ENCODE data around the gene C16orf92.
A peak's percentile ranks its signal among the peaks of the same experiment; 100 is the strongest.
"Not testable (repeated sequence)": the region's sequence is repeated elsewhere in the genome, so short reads cannot be mapped to it uniquely, and the experiment has no call there.

The C16orf92 gene

DNA sequence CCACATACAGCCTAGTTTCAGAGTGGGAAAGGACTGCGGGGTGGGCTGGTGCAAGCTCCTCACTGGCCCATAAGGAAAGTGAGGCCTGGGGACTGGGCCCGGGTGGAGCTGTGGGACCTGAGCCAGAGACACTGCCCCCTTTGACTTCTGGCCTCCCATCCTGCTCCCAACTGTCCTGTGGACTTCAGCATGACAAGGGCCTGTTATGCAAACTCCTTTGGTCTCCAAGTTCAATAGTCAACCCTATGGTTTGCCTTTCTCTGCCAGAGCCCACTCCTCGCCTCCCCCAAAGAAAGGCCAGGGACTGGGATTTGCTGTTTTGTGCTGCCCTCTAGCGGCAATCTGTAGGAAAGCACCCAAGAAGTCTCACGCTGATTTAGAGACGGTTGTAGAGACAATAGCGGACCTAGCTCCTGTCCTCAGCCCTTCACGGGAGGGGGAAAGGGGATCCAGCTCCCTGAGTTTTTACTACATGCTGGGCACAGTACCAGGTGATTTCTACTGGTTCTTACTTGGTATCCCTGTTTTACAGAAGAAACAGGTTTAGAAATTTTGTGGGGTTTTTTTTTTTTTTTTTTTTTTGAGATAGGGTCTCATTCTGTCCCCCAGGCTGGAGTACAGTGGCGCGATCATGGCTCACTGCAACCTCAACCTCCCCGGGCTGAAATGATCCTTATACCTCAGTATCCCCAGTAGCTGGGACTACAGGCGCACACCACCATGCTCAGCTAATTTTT is 9.3 kb downstream of the C16orf92 start:
- peaks cover 28% of the 10 kb centered on the region for H3K4me1 ChIP-seq (ENCODE audit: control insufficient read depth, insufficient read depth, low read length)
- no peaks in the 10 kb centered on the region for H3K9me3 ChIP-seq (ENCODE audit: control insufficient read depth, insufficient read depth, low read depth, low read length)
- no peak overlapping the region for H3K27ac ChIP-seq (ENCODE audit: low read depth, low read length)
- peak overlapping the region; percentile 65 for H3K4me3 ChIP-seq (ENCODE audit: low read depth, low read length)
- peaks cover 59% of the 10 kb centered on the region for H3K27me3 ChIP-seq (ENCODE audit: control insufficient read depth, insufficient read depth, low read length)
- H3K36me3 ChIP-seq (ENCODE audit: control insufficient read depth, insufficient read depth, low read length) = no peaks in the 10 kb centered on the region
- H3K9ac ChIP-seq (ENCODE audit: low read length) = no peak overlapping the region

DNA sequence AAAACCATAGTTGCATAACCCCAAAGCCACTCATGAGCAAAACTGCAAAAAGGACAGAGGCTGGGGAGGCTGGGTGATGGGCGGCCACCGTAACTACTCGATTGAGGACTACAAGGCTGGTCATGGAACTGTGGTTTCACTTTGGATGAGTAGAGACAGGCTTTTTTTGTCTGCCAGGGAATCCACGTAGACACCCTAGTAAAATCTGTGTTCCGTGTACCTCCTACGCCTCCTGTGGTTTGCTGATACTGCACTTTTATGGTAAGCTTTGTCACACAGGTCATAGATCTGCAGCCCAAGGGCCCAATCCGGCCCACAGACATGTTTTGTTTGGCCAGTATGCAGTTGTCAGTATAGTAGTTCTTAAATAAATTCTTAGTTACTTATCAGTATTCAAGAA is 10.3 kb downstream of the C16orf92 start:
- H3K4me3 ChIP-seq (ENCODE audit: low read depth, low read length) = no peak overlapping the region
- no peaks in the 10 kb centered on the region for H3K36me3 ChIP-seq (ENCODE audit: control insufficient read depth, insufficient read depth, low read length)
- no peak overlapping the region for H3K9ac ChIP-seq (ENCODE audit: low read length)
- peaks cover 22% of the 10 kb centered on the region for H3K4me1 ChIP-seq (ENCODE audit: control insufficient read depth, insufficient read depth, low read length)
- no peak overlapping the region for H3K27ac ChIP-seq (ENCODE audit: low read depth, low read length)
- H3K9me3 ChIP-seq (ENCODE audit: control insufficient read depth, insufficient read depth, low read depth, low read length) = no peaks in the 10 kb centered on the region
- H3K27me3 ChIP-seq (ENCODE audit: control insufficient read depth, insufficient read depth, low read length) = peaks cover 52% of the 10 kb centered on the region

GRCh38 chr16:30040221-30040620 is 17.2 kb downstream of the C16orf92 start:
- no peaks in the 10 kb centered on the region for H3K4me1 ChIP-seq (ENCODE audit: control insufficient read depth, insufficient read depth, low read length)
- no peak overlapping the region for H3K9ac ChIP-seq (ENCODE audit: low read length)
- H3K27me3 ChIP-seq (ENCODE audit: control insufficient read depth, insufficient read depth, low read length) = peaks cover 6% of the 10 kb centered on the region; the same call in 1 of the 2 replicates
- H3K9me3 ChIP-seq (ENCODE audit: control insufficient read depth, insufficient read depth, low read depth, low read length) = no peaks in the 10 kb centered on the region
- no peak overlapping the region for H3K4me3 ChIP-seq (ENCODE audit: low read depth, low read length)
- H3K36me3 ChIP-seq (ENCODE audit: control insufficient read depth, insufficient read depth, low read length) = no peaks in the 10 kb centered on the region
- H3K27ac ChIP-seq (ENCODE audit: low read depth, low read length) = no peak overlapping the region

GRCh38 chr16:30040690-30041089 is 17.7 kb downstream of the C16orf92 start:
- H3K36me3 ChIP-seq (ENCODE audit: control insufficient read depth, insufficient read depth, low read length); H3K4me1 ChIP-seq (ENCODE audit: control insufficient read depth, insufficient read depth, low read length); H3K27ac ChIP-seq (ENCODE audit: low read depth, low read length); H3K9ac ChIP-seq (ENCODE audit: low read length); H3K27me3 ChIP-seq (ENCODE audit: control insufficient read depth, insufficient read depth, low read length); H3K4me3 ChIP-seq (ENCODE audit: low read depth, low read length); H3K9me3 ChIP-seq (ENCODE audit: control insufficient read depth, insufficient read depth, low read depth, low read length): not testable (repeated sequence)

DNA sequence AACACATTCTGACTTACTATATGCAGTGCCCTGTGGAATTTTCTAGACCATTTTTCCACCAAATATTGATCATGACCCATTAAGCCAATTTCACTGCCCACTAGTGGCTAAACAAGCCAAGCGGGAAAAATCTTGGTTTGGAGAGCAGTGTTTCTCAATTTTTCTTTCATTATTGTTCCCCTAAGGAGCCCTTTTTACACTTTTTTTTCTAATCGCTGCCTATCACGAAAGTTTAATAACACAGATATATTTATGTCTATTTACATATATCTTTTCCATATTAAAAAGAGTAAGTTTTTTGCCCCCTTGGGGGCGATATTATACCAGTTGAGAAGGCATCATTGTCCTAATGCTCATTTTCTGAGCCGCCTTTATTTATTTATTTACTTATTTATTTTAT is 18.8 kb downstream of the C16orf92 start:
- Histone ChIP-seq H3K4me3 (ENCODE audit: low read depth, low read length) (no peak overlapping the region), H3K9me3 (ENCODE audit: control insufficient read depth, insufficient read depth, low read depth, low read length) (no peaks in the 10 kb centered on the region), H3K27ac (ENCODE audit: low read depth, low read length) (no peak overlapping the region), H3K27me3 (ENCODE audit: control insufficient read depth, insufficient read depth, low read length) (no peaks in the 10 kb centered on the region), H3K9ac (ENCODE audit: low read length) (no peak overlapping the region), H3K4me1 (ENCODE audit: control insufficient read depth, insufficient read depth, low read length) (no peaks in the 10 kb centered on the region), H3K36me3 (ENCODE audit: control insufficient read depth, insufficient read depth, low read length) (no peaks in the 10 kb centered on the region)

DNA sequence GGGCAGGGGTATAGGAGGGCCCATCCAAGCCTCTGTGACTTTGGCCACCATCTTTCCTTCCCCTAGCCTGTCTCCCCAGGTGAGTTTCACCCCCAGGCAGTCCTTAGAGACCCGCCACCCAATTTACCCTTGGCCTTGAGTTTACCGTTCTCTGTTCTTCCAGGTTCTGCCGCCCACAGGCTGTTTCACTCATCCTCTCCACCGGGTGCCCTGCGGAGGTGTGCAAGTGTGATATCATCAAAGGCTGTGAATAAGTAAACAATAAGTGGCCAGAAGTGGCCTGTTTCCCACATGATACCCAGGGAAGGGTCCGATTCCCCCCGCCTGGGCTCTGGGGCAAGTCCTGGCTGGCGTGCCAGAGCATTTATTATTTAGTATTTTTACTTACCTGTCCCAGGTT is 23.2 kb downstream of the C16orf92 start:
- Histone ChIP-seq H3K9me3 (ENCODE audit: control insufficient read depth, insufficient read depth, low read depth, low read length) (no peaks in the 10 kb centered on the region), H3K27me3 (ENCODE audit: control insufficient read depth, insufficient read depth, low read length) (no peaks in the 10 kb centered on the region), H3K9ac (ENCODE audit: low read length) (no peak overlapping the region), H3K4me3 (ENCODE audit: low read depth, low read length) (no peak overlapping the region), H3K27ac (ENCODE audit: low read depth, low read length) (no peak overlapping the region), H3K4me1 (ENCODE audit: control insufficient read depth, insufficient read depth, low read length) (no peaks in the 10 kb centered on the region), H3K36me3 (ENCODE audit: control insufficient read depth, insufficient read depth, low read length) (no peaks in the 10 kb centered on the region)

DNA sequence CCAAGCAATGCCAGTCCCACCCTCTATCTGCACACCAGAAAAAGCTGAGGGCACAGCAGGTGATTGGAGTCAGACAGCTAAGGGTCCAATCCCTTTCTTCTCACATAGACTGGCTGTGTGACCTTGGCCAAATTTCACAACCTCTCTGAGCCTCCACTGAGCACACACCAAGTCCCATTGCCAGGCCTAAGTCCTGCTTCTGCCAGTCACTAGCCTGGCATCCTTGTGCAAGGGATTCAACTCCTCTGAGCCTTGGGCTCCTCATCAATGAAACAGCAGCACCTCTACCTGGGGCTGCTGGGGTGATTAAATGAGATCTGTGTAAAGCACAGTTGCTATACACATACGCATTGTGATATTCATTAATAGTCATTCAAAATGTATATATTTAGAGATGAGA is 23.6 kb downstream of the C16orf92 start:
- Histone ChIP-seq H3K4me3 (ENCODE audit: low read depth, low read length) (no peak overlapping the region), H3K4me1 (ENCODE audit: control insufficient read depth, insufficient read depth, low read length) (no peaks in the 10 kb centered on the region; the same call in 1 of the 2 replicates), H3K27ac (ENCODE audit: low read depth, low read length) (no peak overlapping the region), H3K27me3 (ENCODE audit: control insufficient read depth, insufficient read depth, low read length) (no peaks in the 10 kb centered on the region), H3K9me3 (ENCODE audit: control insufficient read depth, insufficient read depth, low read depth, low read length) (no peaks in the 10 kb centered on the region), H3K36me3 (ENCODE audit: control insufficient read depth, insufficient read depth, low read length) (no peaks in the 10 kb centered on the region), H3K9ac (ENCODE audit: low read length) (no peak overlapping the region)

DNA sequence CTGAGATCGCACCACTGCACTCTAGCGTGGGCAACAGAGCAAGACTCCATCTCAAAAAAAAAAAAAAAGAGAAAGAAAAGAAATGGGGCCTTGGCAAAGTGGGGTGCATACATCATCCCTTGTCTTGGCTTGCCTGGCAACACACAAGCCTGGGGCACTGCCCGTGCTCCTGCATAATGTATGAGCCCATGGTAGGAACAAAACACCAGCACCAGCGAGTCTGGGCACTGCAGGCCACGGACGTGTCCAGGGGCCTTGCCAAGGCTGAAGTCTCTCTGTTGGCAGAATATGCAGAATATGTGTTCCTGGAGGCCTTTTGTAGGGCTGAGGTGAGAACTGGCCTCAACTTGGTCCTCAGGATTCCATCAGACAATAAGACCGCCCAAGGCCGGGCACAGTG is 26.9 kb downstream of the C16orf92 start:
- no peaks in the 10 kb centered on the region for H3K9me3 ChIP-seq (ENCODE audit: control insufficient read depth, insufficient read depth, low read depth, low read length)
- H3K36me3 ChIP-seq (ENCODE audit: control insufficient read depth, insufficient read depth, low read length) = no peaks in the 10 kb centered on the region
- H3K27me3 ChIP-seq (ENCODE audit: control insufficient read depth, insufficient read depth, low read length) = no peaks in the 10 kb centered on the region
- H3K4me3 ChIP-seq (ENCODE audit: low read depth, low read length) = no peak overlapping the region
- H3K9ac ChIP-seq (ENCODE audit: low read length) = no peak overlapping the region
- H3K4me1 ChIP-seq (ENCODE audit: control insufficient read depth, insufficient read depth, low read length) = no peaks in the 10 kb centered on the region; the same call in 1 of the 2 replicates
- no peak overlapping the region for H3K27ac ChIP-seq (ENCODE audit: low read depth, low read length)

DNA sequence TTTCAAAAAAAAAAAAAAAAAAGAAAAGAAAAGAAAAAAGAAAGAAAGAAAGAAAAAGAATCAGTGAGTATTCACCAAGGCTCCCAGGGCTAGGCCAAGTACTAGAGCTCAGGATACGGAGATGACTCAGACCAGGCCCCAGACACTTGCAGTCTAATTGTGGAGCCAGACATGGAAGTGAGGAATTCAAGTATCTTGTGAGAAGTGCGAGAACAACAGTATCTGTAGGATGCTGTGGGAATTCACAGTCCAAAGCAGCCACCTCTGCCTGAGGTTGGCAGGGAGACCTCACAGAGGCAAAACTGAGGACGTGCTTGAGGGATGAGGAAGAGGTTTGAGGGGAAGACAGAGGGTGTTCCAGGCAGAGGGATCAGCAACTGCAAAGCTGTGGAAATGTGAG is 28.5 kb downstream of the C16orf92 start:
- Histone ChIP-seq H3K27ac (ENCODE audit: low read depth, low read length) (no peak overlapping the region), H3K36me3 (ENCODE audit: control insufficient read depth, insufficient read depth, low read length) (no peaks in the 10 kb centered on the region), H3K9ac (ENCODE audit: low read length) (no peak overlapping the region), H3K27me3 (ENCODE audit: control insufficient read depth, insufficient read depth, low read length) (no peaks in the 10 kb centered on the region), H3K4me1 (ENCODE audit: control insufficient read depth, insufficient read depth, low read length) (no peaks in the 10 kb centered on the region; the same call in 1 of the 2 replicates), H3K9me3 (ENCODE audit: control insufficient read depth, insufficient read depth, low read depth, low read length) (no peaks in the 10 kb centered on the region), H3K4me3 (ENCODE audit: low read depth, low read length) (no peak overlapping the region)

DNA sequence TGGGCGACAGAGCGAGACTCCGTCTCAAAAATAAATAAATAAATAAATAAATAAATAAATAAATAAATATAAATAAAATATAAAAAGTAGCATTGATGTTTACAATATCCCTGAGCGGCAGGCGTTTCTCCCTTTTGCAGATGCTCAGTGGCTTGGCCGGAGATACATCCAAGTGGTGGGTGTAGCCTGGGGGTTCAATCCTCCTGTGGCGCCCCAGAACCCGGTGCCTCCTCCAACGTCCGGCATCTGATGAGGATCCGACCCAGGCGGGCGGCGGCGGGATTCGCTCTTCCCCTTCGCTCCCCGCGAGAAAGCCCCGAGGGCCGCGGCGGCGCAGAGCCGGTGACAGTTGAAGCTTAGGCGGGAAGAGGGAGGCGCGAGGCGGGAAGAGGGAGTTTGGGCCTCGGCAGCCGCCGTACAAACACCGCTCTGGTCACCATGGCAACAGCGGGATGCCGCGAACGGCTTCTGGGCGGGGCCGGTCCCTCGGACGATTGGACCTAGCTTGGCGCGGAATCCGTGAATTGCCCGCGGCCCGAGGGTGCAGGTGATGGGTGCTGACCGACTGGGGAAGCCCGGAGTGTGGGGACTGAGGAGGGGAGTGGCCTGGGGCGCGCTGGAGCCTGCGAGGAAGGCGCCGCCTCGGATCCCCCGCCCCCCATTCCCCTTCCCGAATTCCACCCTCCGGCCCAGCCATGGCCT is 29.8 kb downstream of the C16orf92 start:
- H3K9ac ChIP-seq (ENCODE audit: low read length) = peak overlapping the region; percentile 66
- no peak overlapping the region for H3K27ac ChIP-seq (ENCODE audit: low read depth, low read length)
- H3K27me3 ChIP-seq (ENCODE audit: control insufficient read depth, insufficient read depth, low read length) = no peaks in the 10 kb centered on the region
- H3K9me3 ChIP-seq (ENCODE audit: control insufficient read depth, insufficient read depth, low read depth, low read length) = no peaks in the 10 kb centered on the region
- H3K4me1 ChIP-seq (ENCODE audit: control insufficient read depth, insufficient read depth, low read length) = no peaks in the 10 kb centered on the region; the same call in 1 of the 2 replicates
- H3K4me3 ChIP-seq (ENCODE audit: low read depth, low read length) = peak overlapping the region; percentile 79
- H3K36me3 ChIP-seq (ENCODE audit: control insufficient read depth, insufficient read depth, low read length) = no peaks in the 10 kb centered on the region

DNA sequence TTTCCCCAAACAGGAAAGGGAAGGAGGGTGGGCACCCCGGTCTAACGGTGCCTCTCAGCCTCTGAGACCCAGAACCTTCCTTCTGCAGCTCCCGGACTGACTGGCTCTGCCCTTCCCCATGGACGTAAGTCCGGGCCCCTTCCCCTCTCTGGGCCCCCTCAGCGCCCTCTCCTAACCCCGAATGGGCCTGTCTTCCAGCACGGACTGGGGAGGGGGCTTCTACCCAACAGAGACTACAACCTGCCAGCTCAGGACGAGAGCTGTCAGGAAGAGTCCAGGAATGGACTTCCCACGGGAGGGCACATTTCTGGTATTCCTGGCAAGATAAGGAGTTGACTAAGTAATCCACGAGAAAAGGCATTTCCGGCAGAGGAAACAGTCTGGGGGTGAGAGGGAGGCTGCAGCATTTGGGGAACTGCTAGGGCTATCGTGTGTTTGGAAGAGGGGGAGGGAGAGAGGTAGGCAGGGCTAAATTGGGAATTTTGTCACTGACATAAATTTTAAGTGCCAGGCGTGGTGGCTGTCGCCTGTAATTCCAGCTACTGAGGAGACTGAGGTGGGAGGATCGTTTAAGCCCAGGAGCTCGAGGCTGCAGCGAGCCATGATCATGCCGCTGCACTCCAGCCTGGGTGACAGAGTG is 30.5 kb downstream of the C16orf92 start:
- Histone ChIP-seq H3K27ac (ENCODE audit: low read depth, low read length) (no peak overlapping the region), H3K27me3 (ENCODE audit: control insufficient read depth, insufficient read depth, low read length) (no peaks in the 10 kb centered on the region), H3K4me1 (ENCODE audit: control insufficient read depth, insufficient read depth, low read length) (no peaks in the 10 kb centered on the region; the same call in 1 of the 2 replicates), H3K4me3 (ENCODE audit: low read depth, low read length) (peak overlapping the region; percentile 79), H3K36me3 (ENCODE audit: control insufficient read depth, insufficient read depth, low read length) (no peaks in the 10 kb centered on the region), H3K9me3 (ENCODE audit: control insufficient read depth, insufficient read depth, low read depth, low read length) (no peaks in the 10 kb centered on the region), H3K9ac (ENCODE audit: low read length) (peak overlapping the region; percentile 66)
